GM12872 (cell line): ENCODE measurements around the gene MEIS1.

Source experiments
- TF ChIP-seq, protein P1 (sequence below): IDR thresholded peaks from 3 replicates; pipeline ENCODE4 v1.5.1; 2011; ENCODE audit warnings: low read depth, mild to moderate bottlenecking, low read length, moderate library complexity; ENCODE audit not compliant: insufficient read depth

Gene MEIS1

DNA sequence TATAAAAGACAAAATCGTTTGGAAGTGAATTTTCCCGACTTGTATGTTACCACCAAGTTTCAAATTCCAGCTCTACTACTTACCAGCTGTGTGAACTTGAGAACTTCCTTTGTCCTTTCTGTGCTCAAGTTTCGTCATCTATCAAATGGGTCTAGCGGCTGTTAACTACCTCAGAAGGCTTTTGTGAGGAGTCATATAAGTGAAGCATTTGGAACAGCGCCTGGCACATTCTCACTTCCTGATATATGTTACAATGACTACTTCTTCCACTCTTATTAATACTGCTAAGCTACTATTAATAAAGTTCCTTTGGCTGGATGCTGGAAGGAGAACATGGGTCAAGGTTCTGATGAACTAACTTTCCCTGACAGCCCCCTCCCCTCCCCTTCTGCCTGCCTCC lies 104.5 kb downstream of the MEIS1 start:
- TF ChIP-seq, protein P1, sequence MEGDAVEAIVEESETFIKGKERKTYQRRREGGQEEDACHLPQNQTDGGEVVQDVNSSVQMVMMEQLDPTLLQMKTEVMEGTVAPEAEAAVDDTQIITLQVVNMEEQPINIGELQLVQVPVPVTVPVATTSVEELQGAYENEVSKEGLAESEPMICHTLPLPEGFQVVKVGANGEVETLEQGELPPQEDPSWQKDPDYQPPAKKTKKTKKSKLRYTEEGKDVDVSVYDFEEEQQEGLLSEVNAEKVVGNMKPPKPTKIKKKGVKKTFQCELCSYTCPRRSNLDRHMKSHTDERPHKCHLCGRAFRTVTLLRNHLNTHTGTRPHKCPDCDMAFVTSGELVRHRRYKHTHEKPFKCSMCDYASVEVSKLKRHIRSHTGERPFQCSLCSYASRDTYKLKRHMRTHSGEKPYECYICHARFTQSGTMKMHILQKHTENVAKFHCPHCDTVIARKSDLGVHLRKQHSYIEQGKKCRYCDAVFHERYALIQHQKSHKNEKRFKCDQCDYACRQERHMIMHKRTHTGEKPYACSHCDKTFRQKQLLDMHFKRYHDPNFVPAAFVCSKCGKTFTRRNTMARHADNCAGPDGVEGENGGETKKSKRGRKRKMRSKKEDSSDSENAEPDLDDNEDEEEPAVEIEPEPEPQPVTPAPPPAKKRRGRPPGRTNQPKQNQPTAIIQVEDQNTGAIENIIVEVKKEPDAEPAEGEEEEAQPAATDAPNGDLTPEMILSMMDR = no peak

DNA sequence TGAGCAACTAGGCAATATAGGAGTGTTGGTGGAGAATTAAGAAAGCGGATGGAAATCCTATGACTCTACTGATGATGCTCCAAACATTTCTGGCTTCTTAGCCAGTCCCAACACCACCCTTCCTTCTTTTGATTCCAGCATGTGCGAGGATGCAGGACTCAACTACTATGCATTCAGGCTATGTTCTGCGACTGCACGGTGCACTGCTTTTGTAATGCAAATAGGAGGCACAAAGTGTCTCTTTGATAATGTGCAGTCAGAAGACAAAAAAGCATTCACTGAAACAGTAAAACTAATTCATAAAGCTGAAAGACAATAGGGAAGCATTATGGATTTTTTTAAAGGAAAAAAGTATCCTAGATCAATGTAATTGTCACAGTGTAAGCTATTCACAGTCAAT lies 106.7 kb downstream of the MEIS1 start:
- TF ChIP-seq, protein P1 = no peak

DNA sequence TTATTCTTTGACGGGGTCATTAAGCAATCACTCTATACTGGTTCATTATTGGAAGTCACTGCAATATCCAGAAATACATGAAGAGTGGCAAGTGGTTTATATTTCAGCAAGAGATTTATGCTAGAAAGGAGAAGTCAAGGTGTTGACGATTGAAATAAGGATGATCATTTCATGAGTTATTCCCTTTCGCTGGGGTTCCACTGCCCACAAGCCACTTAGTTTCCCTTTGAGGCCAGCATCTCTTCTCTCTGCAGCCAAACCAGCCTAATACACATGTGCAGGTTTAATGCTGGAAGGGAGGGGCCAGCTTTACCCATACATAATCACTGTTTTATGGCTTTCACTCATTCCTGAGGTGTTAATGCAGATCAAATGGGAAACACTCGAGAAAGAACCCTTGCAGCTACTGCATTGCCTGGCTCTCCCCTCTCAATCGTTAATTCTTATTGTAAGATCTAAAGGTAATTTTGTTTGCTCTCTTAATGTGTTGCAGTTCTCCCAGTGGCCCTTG lies 108.4 kb downstream of the MEIS1 start:
- TF ChIP-seq, protein P1 = no peak

DNA sequence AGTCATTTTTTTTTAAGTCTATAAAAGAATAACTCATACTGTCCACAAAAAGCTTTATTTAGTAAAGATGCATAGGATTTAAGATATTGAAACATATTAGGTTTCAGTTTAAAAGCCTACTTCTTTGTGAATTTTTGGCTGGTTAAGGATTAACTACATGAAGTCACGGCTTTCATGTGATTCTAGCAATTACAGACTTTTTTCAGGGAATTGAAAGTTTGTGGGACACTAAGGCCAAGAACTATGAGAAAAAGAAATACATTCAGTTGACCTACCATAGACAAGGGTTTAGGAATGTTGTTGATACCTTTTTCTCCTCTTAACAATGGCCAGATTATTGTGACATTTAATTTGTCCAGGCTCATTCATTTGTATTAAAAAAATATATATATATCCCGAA lies 109.3 kb downstream of the MEIS1 start:
- TF ChIP-seq, protein P1 = no peak

DNA sequence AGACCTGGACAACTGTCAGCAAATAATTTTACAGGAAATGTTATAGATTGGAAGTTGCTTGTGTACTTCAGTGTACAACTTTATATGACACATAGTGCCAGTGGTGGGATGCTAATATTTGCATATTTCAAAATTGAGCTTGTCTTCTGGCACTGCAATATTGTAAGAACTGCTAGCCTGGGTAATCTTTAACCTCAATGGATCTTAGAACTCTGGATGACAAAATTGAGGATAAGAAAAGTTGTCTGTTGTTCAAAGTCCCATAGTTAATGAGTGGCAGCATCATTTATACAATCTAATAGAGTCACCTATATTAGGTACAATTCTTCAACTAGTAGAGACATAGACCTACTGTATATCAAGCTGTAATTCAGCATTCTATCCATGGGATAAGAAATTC lies 110.3 kb downstream of the MEIS1 start:
- TF ChIP-seq, protein P1 = no peak

DNA sequence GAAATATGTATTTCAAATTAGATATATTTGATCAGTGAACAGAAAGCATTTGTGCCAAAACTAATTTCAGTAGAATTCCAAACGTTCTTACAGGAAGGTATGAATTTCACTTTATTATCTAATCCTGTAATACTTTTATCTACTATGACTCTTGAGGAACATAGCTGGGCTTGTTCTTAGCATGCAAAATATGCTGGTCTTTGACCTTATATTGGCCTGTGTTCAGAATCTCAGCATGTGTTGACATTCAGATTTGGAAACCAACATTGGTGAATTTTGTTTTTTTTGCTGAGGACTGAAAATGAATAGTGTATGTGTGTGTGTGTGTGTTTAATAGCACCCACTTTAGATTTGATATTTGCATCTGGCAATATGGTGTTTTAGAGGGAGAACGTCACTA lies 112.2 kb downstream of the MEIS1 start:
- TF ChIP-seq, protein P1 = no peak

DNA sequence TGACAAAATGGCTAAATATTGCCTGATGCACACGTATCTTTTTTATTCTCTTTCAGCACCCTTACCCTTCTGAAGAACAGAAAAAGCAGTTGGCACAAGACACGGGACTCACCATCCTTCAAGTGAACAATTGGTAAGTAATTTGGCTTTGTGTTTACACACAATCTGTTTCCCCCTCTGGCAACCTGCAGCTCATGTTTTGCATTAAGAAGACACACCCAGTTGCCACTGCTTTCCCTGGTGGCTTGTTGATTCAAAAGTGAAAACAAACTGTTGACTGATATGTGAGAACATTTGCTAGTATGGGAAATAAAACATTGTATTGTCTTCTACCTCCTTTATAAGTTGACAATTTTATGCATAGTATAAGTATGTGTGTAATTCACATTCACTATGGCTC lies 113.0 kb downstream of the MEIS1 start:
- TF ChIP-seq, protein P1 = no peak
